NCI-H446 (cell line): ENCODE measurements around the gene MAP7D2.

Experiments used
- DNase-seq, 2 experiments: peaks; one replicate each; lab custom pipeline; 2025; lab: John Stamatoyannopoulos, UW

MAP7D2 gene

GRCh38 chrX:20038966-20039365 lies 77.7 kb downstream of the MAP7D2 start:
- DNase-seq: no peak

- DNase-seq: no peak
Measured at GRCh38 chrX:20037186-20037585, 79.5 kb downstream of the MAP7D2 start.

DNA sequence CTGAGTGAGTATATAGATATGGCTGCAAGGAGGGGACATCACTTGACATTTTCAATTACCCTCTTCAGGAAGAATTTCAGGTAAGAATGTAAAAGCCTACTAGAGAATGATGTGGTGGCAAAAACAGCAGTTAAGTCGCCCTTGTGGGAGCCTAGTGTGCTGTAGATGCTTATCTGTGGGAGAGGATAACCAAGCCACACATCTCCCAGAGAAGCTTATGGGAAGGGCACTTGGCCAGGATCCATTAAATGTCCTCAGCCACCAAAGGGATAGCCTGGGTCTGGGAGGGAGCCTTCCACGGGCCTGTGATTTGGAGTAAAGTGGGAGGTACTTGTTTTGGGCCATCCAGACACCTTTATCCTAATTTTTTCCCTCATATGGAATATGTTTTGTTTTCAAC lies 84.5 kb downstream of the MAP7D2 start:
- DNase-seq: no peak

DNA sequence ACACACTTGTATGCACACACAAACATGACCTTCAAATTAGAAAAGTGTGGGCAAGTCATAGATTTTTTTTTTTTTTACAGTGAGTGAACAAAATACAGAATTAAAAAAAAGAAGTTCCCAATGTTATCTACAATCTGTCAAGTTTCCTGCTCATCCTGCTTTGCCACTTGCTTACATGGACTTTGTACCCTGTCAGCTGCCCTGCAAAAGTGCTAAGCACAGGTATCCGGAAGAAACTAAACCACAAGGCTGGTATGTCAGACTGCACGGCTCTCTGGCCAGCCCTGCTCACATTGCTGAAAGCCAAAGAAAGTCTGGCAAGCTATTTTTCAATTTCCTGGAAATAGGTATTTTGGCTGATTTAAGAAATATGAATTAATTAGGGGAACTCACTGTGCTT lies 87.0 kb downstream of the MAP7D2 start:
- DNase-seq: no peak

DNA sequence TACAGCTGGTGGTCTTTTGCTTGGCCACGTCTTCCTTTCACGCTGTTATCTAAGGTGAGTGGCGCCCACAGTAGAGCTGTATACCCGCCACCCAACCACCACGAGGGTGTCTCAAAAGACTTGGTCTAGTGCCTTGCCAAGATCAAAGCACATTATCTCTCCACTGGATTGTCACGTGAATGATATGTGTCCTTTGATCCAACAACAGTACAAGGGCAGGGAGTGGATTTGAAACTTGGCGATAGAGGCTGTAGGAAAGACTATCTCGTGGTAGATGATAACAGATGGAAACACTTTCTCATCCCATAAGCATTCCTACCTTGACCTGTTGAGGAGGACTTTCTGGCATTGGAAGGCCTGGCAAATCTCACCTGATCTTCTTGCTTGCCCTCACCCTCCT lies 88.1 kb downstream of the MAP7D2 start:
- DNase-seq: no peak

DNA sequence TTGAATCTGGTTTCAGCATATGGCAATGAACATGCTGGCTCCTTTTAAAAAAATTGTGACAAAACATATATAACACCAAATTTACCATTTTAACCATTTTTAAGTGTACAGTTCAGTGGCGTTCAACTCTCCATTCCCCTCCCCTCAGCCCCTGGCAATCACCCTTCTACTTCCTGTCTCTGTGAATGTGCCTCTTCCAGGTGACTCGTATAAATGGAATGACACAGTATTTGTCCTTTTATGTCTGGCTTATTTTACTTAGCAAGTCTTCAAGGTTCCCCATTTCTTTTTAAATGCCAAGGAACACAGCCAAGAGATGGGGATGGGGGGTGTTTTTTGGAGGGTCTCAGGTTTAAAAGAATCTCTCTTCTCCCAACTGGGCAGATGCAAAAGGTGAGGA lies 90.4 kb downstream of the MAP7D2 start:
- no peak for DNase-seq

DNA sequence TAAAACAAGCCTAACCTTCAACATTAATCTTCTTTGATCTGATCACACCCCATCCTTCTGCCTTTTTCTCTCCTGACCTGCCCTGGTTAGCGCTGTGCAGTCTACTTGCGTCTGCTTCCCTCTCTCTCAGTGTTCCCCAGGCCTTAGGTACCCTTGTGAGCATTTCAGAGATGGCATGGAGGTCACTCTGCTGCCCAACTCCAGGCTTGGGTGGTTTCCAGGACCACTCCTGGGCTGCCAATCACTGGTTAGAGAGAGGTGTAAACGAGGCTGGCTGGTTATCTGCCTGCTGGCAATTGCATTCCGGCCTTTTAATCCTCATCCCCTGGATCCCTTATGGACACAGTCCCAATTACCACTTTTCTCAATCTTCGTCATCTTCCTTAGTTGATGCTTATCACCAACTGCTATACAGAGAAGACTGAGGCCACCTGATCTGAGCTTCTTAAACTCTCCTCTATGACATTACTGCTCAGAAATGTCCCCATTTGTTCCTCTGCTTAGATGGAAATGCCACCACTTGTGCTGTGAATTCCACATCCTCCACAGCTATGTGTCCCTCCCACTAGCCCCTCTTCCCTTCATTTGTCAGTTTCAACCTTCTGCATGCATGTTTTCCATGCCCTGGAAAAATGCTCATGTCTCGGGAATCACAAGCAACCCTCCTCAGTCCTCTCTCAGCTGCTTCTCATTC lies 96.9 kb downstream of the MAP7D2 start:
- no peak for DNase-seq

DNA sequence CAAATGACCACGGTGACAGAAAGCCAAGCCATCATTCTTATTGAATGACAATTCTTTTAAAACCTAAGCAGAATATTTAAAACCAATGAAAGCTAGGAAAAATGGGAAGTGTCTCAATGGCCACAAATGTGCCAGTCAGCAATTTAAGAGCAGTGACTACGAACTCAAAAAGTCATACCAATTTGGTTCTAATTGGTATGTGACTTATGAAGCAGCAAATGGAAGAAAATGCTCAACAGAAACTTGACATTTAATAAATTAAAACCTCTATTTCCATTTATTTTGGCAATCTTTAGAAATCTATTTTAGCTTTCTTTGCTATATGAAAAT lies 100.1 kb downstream of the MAP7D2 start:
- DNase-seq: no peak

DNA sequence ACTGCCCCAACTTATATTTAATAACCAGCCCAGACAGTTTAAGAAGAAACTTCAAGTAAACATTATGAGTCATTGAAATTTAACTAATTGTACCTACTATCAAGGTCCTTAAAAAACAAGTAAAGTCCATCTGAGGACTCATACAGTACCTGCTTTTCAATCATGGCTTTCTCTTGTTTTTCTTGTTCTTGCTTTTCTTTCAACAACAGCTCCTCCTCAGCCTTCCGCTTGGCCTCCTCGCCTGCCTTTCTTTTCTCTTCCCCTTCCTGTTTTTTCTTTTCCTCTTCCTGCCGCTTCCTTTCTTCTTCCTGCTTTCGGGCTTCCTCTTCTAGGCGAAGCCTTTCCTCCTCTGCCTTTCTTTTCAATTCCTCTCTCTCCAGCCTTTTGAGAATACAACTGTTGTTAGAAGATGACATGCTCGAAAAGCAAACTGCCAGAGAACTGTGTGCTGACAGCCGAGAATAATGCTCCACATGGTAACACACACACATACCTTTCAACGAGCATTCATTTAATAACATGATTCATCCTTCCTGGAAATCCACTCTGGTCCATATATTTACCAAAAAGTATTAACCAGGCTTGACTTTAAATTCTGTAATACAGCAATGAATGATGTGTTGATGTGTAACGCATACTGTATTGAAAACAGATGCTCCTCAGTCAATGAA lies 100.6 kb downstream of the MAP7D2 start:
- DNase-seq: no peak

- no peak for DNase-seq
Measured at GRCh38 chrX:20015422-20015821, 101.3 kb downstream of the MAP7D2 start.

DNA sequence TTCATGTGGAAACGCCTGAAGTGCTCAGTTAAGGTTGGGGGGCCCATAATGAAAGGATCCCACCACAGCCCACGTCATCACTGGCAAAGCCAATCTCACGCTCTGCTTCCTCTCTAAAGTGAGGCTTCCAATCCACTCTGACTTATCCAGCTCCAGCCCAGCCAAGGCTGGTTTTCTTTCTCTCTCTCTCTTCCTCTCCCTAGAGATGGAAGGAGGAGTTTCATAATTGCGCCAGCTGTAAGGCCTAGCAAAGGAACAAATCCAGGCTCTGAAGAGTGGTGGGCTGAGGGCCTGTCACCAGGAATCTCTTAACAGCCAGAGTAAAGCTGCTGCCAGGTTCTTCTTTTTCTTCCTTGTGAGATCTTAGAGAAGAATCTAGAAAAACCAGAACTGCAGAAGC lies 105.1 kb downstream of the MAP7D2 start:
- DNase-seq: no peak

GRCh38 chrX:20007962-20008622 lies 108.6 kb downstream of the MAP7D2 start:
- no peak for DNase-seq

- DNase-seq: no peak
Measured at GRCh38 chrX:20005883-20006282, 110.8 kb downstream of the MAP7D2 start.

DNA sequence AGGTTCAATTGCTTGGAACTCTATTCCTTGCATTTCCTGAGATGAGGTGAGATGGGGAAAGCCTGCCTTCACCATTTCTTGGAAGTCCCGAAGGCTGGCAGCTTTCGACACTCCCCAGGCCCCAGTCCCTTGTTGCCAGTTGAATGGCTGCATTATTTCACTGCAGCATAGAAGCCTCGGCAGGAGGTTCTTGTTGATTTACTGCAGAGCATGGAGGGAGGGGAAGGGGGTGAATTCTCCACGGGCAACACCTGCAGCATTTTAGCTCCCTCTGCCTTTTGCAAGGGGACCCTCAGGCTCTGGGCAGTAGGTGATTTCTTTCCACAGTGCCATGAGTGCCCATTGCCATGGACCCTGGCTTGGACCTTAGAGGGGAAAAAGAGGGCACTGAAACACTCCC lies 115.1 kb downstream of the MAP7D2 start:
- no peak for DNase-seq

DNA sequence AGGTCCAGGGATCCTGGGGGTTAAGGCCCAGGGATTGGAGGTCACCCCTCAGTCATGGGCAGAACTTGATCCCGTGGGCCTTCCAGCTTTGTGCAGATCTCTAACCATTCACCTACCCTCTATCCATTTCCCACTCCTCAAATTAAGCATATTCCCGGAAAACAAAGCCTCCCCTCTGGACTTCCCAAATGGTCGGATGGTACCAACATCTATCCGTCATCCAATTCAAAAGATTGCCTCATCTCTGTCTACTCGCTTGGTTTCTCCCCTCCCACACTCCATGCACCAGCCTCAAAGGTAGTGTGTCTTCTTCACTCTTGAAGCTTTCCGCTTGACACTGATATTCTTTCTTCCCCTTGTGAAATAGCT lies 125.4 kb downstream of the MAP7D2 start:
- DNase-seq: no peak

- DNase-seq: peak; percentile 14 to 90
Measured at GRCh38 chrX:19990556-19991349, 126.0 kb downstream of the MAP7D2 start, which contains the start of gene BCLAF3. Gene BCLAF3, minus strand, starts transcription at chrX:19991061. Its CDS starts 20,797 bp downstream, at chrX:19970264.

- DNase-seq: no peak
Measured at GRCh38 chrX:19990151-19990555, 126.6 kb downstream of the MAP7D2 start.

- no peak for DNase-seq
Measured at GRCh38 chrX:19987856-19988255, 128.9 kb downstream of the MAP7D2 start.

- no peak for DNase-seq
Measured at GRCh38 chrX:19986531-19986930, 130.2 kb downstream of the MAP7D2 start.

DNA sequence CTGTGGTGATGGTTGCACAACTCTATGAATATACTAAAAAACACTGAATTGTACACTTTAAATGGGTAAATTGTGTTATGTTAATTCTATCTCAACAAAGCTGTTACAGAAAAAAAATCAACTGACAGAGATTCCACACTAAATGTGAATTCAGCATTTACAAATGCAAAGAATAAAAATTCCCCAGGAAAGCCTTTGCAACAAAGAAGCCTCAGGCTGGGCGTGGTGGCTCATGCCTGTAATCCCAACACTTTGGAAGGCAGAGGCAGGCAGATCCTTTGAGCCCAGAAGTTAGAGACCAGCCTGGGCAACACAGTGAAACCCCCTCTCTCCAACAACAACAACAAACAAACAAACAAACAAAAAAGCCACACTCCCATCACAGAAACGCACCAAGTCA lies 134.8 kb downstream of the MAP7D2 start:
- no peak for DNase-seq

DNA sequence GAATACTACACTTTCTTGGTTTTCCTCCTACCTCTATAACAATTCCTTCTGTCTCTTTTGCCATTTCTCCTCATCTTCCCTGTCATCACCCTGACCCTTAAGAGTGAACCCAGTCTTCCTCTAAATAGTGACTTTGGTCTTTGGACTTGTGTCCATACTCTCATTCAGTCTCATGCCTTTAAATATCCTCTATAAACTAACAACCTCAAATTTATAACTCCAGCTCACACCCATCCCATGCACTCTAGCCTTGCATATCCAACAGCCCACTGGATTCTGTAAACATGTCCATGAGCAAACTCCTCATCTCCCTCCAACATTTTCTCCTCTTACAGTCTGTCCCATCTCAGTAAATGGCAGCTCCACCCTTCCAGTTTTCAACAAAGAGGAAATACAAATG lies 140.9 kb downstream of the MAP7D2 start:
- no peak for DNase-seq

GRCh38 chrX:19972984-19973383 lies 143.7 kb downstream of the MAP7D2 start:
- no peak for DNase-seq

GRCh38 chrX:19968276-19968675 lies 148.4 kb downstream of the MAP7D2 start:
- DNase-seq: no peak
